KMS-11 (cell line): ENCODE measurements around the gene CHST8.

Source experiments
- H2AFZ ChIP-seq: fragments of 200-600 bp; sonication (generic); 2 replicates; pipeline ENCODE4 v1.6.1; 2016; ENCODE audit warnings: antibody characterized with exemption, mixed run types, low read depth
- H3K27ac ChIP-seq: fragments of 200-600 bp; sonication (generic); 2 replicates; pipeline ENCODE4 v1.6.1; 2016; ENCODE audit warnings: mild to moderate bottlenecking, mixed run types
- H3K27me3 ChIP-seq: fragments of 200-600 bp; sonication (generic); 2 replicates; pipeline ENCODE4 v1.6.1; 2017; ENCODE audit warnings: mild to moderate bottlenecking, low read depth, mixed run types, moderate library complexity; ENCODE audit not compliant: insufficient read depth
- H3K36me3 ChIP-seq: fragments of 200-600 bp; sonication (generic); 2 replicates; pipeline ENCODE4 v1.6.1; 2017; ENCODE audit warnings: mild to moderate bottlenecking, mixed run types; ENCODE audit not compliant: insufficient read depth
- H3K4me1 ChIP-seq: fragments of 200-600 bp; sonication (generic); 2 replicates; pipeline ENCODE4 v1.6.1; 2016; ENCODE audit warnings: mild to moderate bottlenecking, low read depth, mixed run types; ENCODE audit not compliant: poor library complexity, severe bottlenecking
- H3K4me2 ChIP-seq: fragments of 200-600 bp; sonication (generic); 2 replicates; pipeline ENCODE4 v1.7.0; 2016; ENCODE audit warnings: mild to moderate bottlenecking, mixed run types
- H3K4me3 ChIP-seq: fragments of 200-600 bp; sonication (generic); IDR thresholded peaks from 2 replicates; pipeline ENCODE4 v1.6.1; 2017; ENCODE audit warnings: low read depth, low read length, mixed read lengths; ENCODE audit not compliant: insufficient read depth
- H3K79me2 ChIP-seq: fragments of 200-600 bp; sonication (generic); 2 replicates; pipeline ENCODE4 v1.6.1; 2016; ENCODE audit warnings: low read depth, mixed run types; ENCODE audit not compliant: insufficient read depth
- H3K9ac ChIP-seq: fragments of 200-600 bp; sonication (generic); 2 replicates; pipeline ENCODE4 v1.6.1; 2016; ENCODE audit warnings: mild to moderate bottlenecking, mixed run types
- H4K20me1 ChIP-seq: fragments of 200-600 bp; sonication (generic); 2 replicates; pipeline ENCODE4 v1.6.1; 2016; ENCODE audit warnings: mild to moderate bottlenecking, mixed run types; ENCODE audit not compliant: insufficient read depth
- CTCF ChIP-seq: fragments of 200-600 bp; sonication (generic); conservative IDR thresholded peaks from 2 replicates; pipeline ENCODE4 v1.6.1; 2017; ENCODE audit warnings: low read depth, mild to moderate bottlenecking, antibody characterized with exemption, low read length, moderate library complexity, mixed read lengths

The CHST8 gene

DNA sequence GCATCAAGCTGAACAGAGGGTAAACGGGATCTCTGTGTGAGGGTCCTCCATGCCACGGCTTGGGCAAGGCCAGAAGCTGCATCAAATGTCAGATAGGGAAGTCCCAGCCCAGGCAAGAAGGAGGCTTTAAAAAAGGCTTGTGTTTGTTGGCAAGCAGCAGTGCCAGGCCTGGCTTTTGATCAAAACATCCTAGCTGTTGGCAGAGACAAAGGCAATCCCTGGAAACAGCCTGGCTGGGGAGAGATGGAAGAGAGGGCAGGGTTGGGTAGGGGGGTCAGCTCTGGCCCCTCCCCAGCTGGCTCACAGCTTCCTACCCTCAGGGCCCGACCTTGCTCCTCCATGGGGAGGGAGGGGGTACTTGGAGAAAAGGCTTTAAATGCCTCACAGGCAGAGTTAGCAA, 113.2 kb downstream of the CHST8 start:
- no peaks in the 10 kb centered on the region for H3K36me3 ChIP-seq
- H3K27ac ChIP-seq: no peak overlapping the region
- no peaks in the 10 kb centered on the region for H3K4me1 ChIP-seq
- H3K9ac ChIP-seq: no peak overlapping the region
- no peak overlapping the region for H3K4me2 ChIP-seq
- H3K27me3 ChIP-seq: peaks cover 16% of the 10 kb centered on the region; the same call in 1 of the 2 replicates
- H3K4me3 ChIP-seq: no peak overlapping the region
- TF ChIP-seq CTCF: no peak
- no peaks in the 10 kb centered on the region for H3K79me2 ChIP-seq
- H2AFZ ChIP-seq: no peak overlapping the region
- H4K20me1 ChIP-seq: no peaks in the 10 kb centered on the region

GRCh38 chr19:33736158-33736557, 114.4 kb downstream of the CHST8 start:
- Histone ChIP-seq H3K79me2 (no peaks in the 10 kb centered on the region), H2AFZ (no peak overlapping the region), H3K27me3 (peaks cover 16% of the 10 kb centered on the region; the same call in 1 of the 2 replicates), H3K4me3 (no peak overlapping the region), H3K4me2 (no peak overlapping the region), H3K4me1 (no peaks in the 10 kb centered on the region), H3K9ac (no peak overlapping the region), H4K20me1 (no peaks in the 10 kb centered on the region), H3K27ac (no peak overlapping the region), H3K36me3 (no peaks in the 10 kb centered on the region)
- TF ChIP-seq CTCF: no peak

DNA sequence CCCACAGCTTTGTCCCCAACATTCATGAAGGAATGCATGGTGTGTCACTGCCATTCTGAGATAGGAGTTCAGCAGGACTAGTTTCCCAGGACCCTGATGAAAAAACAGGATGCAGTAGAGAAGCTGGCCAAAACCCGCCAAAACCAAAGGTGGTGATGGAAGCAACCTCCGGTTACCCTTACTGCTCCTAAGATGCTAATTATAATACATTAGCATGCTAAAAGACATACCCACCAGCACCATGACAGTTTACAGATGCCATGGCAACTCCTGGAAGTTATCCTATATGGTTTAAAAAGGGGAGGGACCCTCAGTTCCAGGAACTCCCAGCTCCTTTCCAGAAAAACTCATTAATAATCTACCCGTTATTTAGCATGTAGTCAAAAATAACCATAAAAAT, 115.0 kb downstream of the CHST8 start:
- H3K4me3 ChIP-seq: no peak overlapping the region
- no peak overlapping the region for H3K27ac ChIP-seq
- TF ChIP-seq CTCF: no peak
- no peak overlapping the region for H3K4me2 ChIP-seq
- H3K36me3 ChIP-seq: no peaks in the 10 kb centered on the region
- H3K9ac ChIP-seq: no peak overlapping the region
- peaks cover 16% of the 10 kb centered on the region; the same call in 1 of the 2 replicates for H3K27me3 ChIP-seq
- H4K20me1 ChIP-seq: no peaks in the 10 kb centered on the region
- H2AFZ ChIP-seq: no peak overlapping the region
- no peaks in the 10 kb centered on the region for H3K4me1 ChIP-seq
- H3K79me2 ChIP-seq: no peaks in the 10 kb centered on the region

GRCh38 chr19:33737681-33738371, 116.1 kb downstream of the CHST8 start:
- TF ChIP-seq CTCF: no peak
- no peaks in the 10 kb centered on the region for H4K20me1 ChIP-seq
- no peak overlapping the region for H3K9ac ChIP-seq
- H2AFZ ChIP-seq: no peak overlapping the region
- H3K79me2 ChIP-seq: no peaks in the 10 kb centered on the region
- H3K27me3 ChIP-seq: peaks cover 16% of the 10 kb centered on the region; the same call in 1 of the 2 replicates
- H3K27ac ChIP-seq: no peak overlapping the region
- no peaks in the 10 kb centered on the region for H3K36me3 ChIP-seq
- no peaks in the 10 kb centered on the region for H3K4me1 ChIP-seq
- H3K4me3 ChIP-seq: no peak overlapping the region
- H3K4me2 ChIP-seq: no peak overlapping the region
